Progenitor cell of endocrine pancreas (in vitro differentiated cells): ENCODE data around the gene ARHGAP15. TPM values are rescaled to one million over a fixed set of nuclear protein-coding genes. Genes with fewer than 3 reads are reported as not detected.

Experiments
- DNase-seq: peaks from one replicate; pipeline ENCODE4 v3.0.0; 2021; ENCODE audit warnings: low spot score; ENCODE audit not compliant: unreplicated experiment
- H3K27ac Mint-ChIP-seq: 2 replicates; pipeline ENCODE4 v1.8.0; 2021; ENCODE audit warnings: mild to moderate bottlenecking, moderate library complexity, mixed read lengths
- H3K27me3 Mint-ChIP-seq: 2 replicates; pipeline ENCODE4 v1.8.0; 2021; ENCODE audit warnings: mixed read lengths
- H3K36me3 Mint-ChIP-seq: 2 replicates; pipeline ENCODE4 v1.8.0; 2022; ENCODE audit warnings: mixed read lengths; ENCODE audit not compliant: insufficient read depth
- H3K4me1 Mint-ChIP-seq: 2 replicates; pipeline ENCODE4 v1.8.0; 2021; ENCODE audit warnings: low read depth, mixed read lengths
- H3K4me3 Mint-ChIP-seq: 2 replicates; pipeline ENCODE4 v1.8.0; 2021; ENCODE audit warnings: low read depth, mild to moderate bottlenecking, moderate library complexity, mixed read lengths
- H3K9me3 Mint-ChIP-seq: 2 replicates; pipeline ENCODE4 v1.8.0; 2021; ENCODE audit warnings: low read depth, mixed read lengths
- total RNA-seq: library from RNA; stranded (reverse); gene quantifications from 2 replicates; pipeline ENCODE4 v1.2.1, GENCODE V29; 2021
- TF ChIP-seq, protein P1 (sequence below): fragments of 200-600 bp; sonication (generic); IDR thresholded peaks from one replicate; pipeline ENCODE4 v1.5.0; 2021; ENCODE audit warnings: antibody characterized with exemption, mild to moderate bottlenecking; ENCODE audit not compliant: unreplicated experiment

Gene ARHGAP15
- total RNA-seq, 1 donor from 2014 or later = not detected

DNA sequence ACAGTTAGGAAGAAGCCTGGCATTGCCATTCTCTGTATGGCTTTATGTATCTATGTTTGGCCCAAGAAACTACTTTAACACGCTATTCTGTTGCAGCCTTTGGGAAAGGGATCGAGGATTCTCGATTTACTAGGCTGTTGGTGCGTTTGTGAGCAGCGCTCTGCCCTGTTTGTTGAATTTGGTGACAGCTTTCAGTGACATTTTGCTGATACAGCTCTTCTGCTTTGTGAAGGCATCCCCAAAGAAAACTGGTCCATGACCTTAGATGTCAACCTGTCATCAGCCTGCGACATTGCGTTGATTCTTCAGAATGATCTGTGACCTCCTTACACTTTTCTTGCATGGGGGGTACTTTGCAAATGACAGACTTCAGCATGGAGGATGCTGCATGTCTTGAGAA, 431.5 kb downstream of the ARHGAP15 start:
- DNase-seq = no peak
- Mint-ChIP-seq H3K9me3 (no peaks in the 10 kb centered on the region), H3K27me3 (no peaks in the 10 kb centered on the region), H3K4me1 (no peaks in the 10 kb centered on the region), H3K36me3 (no peaks in the 10 kb centered on the region), H3K4me3 (no peak overlapping the region), H3K27ac (no peak overlapping the region)
- TF ChIP-seq, protein P1, sequence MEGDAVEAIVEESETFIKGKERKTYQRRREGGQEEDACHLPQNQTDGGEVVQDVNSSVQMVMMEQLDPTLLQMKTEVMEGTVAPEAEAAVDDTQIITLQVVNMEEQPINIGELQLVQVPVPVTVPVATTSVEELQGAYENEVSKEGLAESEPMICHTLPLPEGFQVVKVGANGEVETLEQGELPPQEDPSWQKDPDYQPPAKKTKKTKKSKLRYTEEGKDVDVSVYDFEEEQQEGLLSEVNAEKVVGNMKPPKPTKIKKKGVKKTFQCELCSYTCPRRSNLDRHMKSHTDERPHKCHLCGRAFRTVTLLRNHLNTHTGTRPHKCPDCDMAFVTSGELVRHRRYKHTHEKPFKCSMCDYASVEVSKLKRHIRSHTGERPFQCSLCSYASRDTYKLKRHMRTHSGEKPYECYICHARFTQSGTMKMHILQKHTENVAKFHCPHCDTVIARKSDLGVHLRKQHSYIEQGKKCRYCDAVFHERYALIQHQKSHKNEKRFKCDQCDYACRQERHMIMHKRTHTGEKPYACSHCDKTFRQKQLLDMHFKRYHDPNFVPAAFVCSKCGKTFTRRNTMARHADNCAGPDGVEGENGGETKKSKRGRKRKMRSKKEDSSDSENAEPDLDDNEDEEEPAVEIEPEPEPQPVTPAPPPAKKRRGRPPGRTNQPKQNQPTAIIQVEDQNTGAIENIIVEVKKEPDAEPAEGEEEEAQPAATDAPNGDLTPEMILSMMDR = no peak

DNA sequence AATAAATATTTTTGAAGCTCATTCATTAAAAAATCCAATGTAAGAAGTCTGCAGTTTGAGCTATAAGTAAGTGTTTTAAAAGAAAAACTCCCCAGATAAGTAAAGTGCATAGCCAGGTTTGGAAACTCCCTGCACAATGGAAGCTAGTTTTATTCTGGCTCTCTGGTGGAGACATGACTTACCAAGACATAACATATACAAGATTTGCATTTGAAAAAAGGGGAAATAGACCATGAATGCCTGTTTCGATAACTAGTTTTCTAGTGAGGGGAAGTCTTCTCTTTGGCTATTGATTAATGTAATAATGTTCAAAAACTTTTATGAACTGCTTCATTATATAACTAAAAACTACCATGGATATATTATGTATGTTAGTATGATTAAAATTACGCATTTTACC, 435.2 kb downstream of the ARHGAP15 start:
- H3K4me1 Mint-ChIP-seq = no peaks in the 10 kb centered on the region
- no peaks in the 10 kb centered on the region for H3K36me3 Mint-ChIP-seq
- H3K9me3 Mint-ChIP-seq = no peaks in the 10 kb centered on the region
- no peak overlapping the region for H3K27ac Mint-ChIP-seq
- H3K27me3 Mint-ChIP-seq = no peaks in the 10 kb centered on the region
- DNase-seq = no peak
- no peak overlapping the region for H3K4me3 Mint-ChIP-seq
- TF ChIP-seq, protein P1 = no peak

DNA sequence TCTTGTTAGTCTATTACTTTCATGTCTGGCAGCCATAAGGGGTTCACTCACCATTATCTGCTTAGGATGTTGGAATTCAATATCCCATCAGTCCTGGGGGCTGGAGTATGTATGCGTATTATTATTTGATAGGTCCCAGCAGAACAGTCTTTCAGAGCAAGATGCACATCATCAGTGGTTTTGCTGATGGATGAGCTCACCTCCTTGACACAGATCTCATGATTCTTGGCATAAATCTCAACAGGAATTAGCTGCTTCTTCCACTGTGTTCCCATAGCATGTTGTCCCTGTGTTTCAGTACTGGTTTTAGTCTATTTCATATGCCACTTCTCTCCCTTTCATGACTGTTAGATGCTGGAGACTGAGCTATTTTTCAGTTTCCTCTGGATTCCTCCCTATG, 442.5 kb downstream of the ARHGAP15 start:
- TF ChIP-seq, protein P1 = no peak
- Mint-ChIP-seq H3K4me3 (no peak overlapping the region), H3K27ac (no peak overlapping the region), H3K4me1 (no peaks in the 10 kb centered on the region), H3K36me3 (no peaks in the 10 kb centered on the region), H3K27me3 (peaks cover 8% of the 10 kb centered on the region), H3K9me3 (no peaks in the 10 kb centered on the region)
- no peak for DNase-seq

DNA sequence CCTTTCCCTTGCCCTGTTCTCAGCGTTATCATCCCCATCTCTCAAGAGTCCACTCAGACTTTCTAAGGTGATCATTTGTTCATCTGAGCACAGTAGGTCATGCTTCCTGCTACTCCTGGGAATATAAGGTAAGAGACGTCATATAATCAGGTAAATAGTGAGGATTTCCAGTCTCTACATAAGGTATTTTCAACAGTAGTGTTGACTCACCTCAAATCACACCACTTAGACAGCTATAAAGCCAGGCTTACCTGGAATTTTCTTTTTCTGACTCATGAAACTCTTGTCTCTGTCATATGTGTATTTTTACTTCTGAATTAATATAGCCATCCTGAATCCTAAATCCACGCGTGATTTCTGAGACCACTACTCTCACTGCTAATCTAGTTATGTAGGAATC, 443.2 kb downstream of the ARHGAP15 start:
- Mint-ChIP-seq H3K27me3 (peaks cover 8% of the 10 kb centered on the region), H3K27ac (no peak overlapping the region), H3K36me3 (no peaks in the 10 kb centered on the region), H3K9me3 (no peaks in the 10 kb centered on the region), H3K4me3 (no peak overlapping the region), H3K4me1 (no peaks in the 10 kb centered on the region)
- TF ChIP-seq, protein P1 = no peak
- no peak for DNase-seq

DNA sequence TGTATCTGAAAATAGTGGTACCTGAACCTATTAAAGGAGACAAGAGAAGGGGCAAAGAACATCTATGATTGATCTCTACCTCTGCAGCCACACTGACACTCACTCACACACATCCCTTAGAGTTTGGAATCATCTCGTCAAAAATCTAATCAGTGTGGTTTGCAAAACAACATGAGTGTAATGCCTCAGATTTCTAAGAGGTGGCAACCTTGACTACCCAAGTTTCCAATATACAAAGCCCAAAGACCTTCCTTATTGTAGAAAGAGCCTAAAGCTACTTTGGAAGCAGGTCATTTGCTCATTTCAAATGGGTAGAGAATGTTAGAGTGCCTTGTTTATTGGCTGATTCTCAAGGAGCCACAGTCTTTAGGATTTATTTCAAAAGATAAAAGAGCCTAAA, 444.9 kb downstream of the ARHGAP15 start:
- H3K9me3 Mint-ChIP-seq = no peaks in the 10 kb centered on the region
- no peak overlapping the region for H3K27ac Mint-ChIP-seq
- H3K4me3 Mint-ChIP-seq = no peak overlapping the region
- no peaks in the 10 kb centered on the region for H3K4me1 Mint-ChIP-seq
- no peaks in the 10 kb centered on the region for H3K36me3 Mint-ChIP-seq
- DNase-seq = no peak
- H3K27me3 Mint-ChIP-seq = peaks cover 8% of the 10 kb centered on the region
- TF ChIP-seq, protein P1 = peak; percentile 21
